Posterior vena cava (tissue), 2 donors: ENCODE measurements around the gene ASTL. TPM values are rescaled to one million over a fixed set of nuclear protein-coding genes. Genes with fewer than 3 reads are reported as not detected.
"Not testable (repeated sequence)": the region's sequence is repeated elsewhere in the genome, so short reads cannot be mapped to it uniquely, and the experiment has no call there.

Source experiments
- DNase-seq: peaks from one replicate; pipeline ENCODE4 v3.0.0-alpha.2; 2020; ENCODE audit warnings: low spot score
- intact Hi-C, 2 donors: fragments of 100-400 bp; cut with DNase I; formaldehyde crosslinking; loops; one replicate each; pipeline versions ENCODE4 v1.14.1 to v1.14.2; 2022 to 2023
- total RNA-seq, 2 donors: library from RNA; stranded (reverse); fragmentation: NEBNext Ultra II Directional; extraction: Animal tissue kit (Norgen Biotek cat#: 25700); gene quantifications; one replicate each; pipeline ENCODE4 v1.2.1, GENCODE V29; 2021
- donor health status: DM: yes; HTN: yes; CAD: no.
- donor health status: DM: yes; HTN: yes; CAD: no.

The ASTL gene
- total RNA-seq, 2 donors from 2014 or later = not detected

GRCh38 chr2:96148410-96149217 lies 10.3 kb upstream of the ASTL start:
- DNase-seq = peak; percentile 92
- intact Hi-C loops = no loop called here

GRCh38 chr2:96147593-96148201 lies 9.4 kb upstream of the ASTL start:
- peak; percentile 62 for DNase-seq
- intact Hi-C loops = no loop called here

- intact Hi-C loops = no loop called here
Observed at GRCh38 chr2:96146881-96147592, 8.7 kb upstream of the ASTL start.

GRCh38 chr2:96146153-96146880 lies 8.0 kb upstream of the ASTL start:
- intact Hi-C loops = no loop called here
- DNase-seq = peak; percentile 92

More at GRCh38 chr2:96146881-96147592, 8.7 kb upstream of the ASTL start:
- DNase-seq = peak; percentile 79

GRCh38 chr2:96145848-96146152 lies 7.5 kb upstream of the ASTL start:
- no peak for DNase-seq
- intact Hi-C loops = no loop called here

- peak; percentile 91 for DNase-seq
- intact Hi-C loops = no loop called here
Observed at GRCh38 chr2:96145036-96145847, 6.9 kb upstream of the ASTL start, which contains the start of gene DUSP2. DUSP2 (minus strand) TSS chr2:96145440; CDS start chr2:96145354, 86 bp downstream.

GRCh38 chr2:96144481-96145035 lies 6.3 kb upstream of the ASTL start:
- peak; percentile 85 for DNase-seq
- intact Hi-C loops = no loop called here

- intact Hi-C loops = no loop called here
- DNase-seq = peak; percentile 74
Observed at GRCh38 chr2:96143848-96144480, 5.7 kb upstream of the ASTL start.

GRCh38 chr2:96143231-96143847 lies 5.0 kb upstream of the ASTL start:
- intact Hi-C loops = no loop called here
- DNase-seq = peak; percentile 25

- DNase-seq = peak; percentile 77
- intact Hi-C loops = no loop called here
Observed at GRCh38 chr2:96142217-96143113, 4.2 kb upstream of the ASTL start.

GRCh38 chr2:96141624-96141967 lies 3.3 kb upstream of the ASTL start:
- intact Hi-C loops, DNase-seq: not testable (repeated sequence)

- intact Hi-C loops = no loop called here
- no peak for DNase-seq
Observed at GRCh38 chr2:96140941-96141623, 2.8 kb upstream of the ASTL start.

- DNase-seq = no peak
- intact Hi-C loops = no loop called here
Observed at GRCh38 chr2:96139181-96139758, 968 bp upstream of the ASTL start.

GRCh38 chr2:96137321-96138178 lies 752 bp downstream of the ASTL start:
- intact Hi-C loops = no loop called here

GRCh38 chr2:96136129-96136720 lies 2.1 kb downstream of the ASTL start:
- intact Hi-C loops = no loop called here
- no peak for DNase-seq

More at GRCh38 chr2:96137321-96138178, 752 bp downstream of the ASTL start:
- DNase-seq = no peak
